NCI-H1694 (cell line): ENCODE measurements around the gene PDILT.
"Not testable (repeated sequence)": the region's sequence is repeated elsewhere in the genome, so short reads cannot be mapped to it uniquely, and the experiment has no call there.

Experiments
- DNase-seq: peaks from one replicate; lab custom pipeline; 2025; lab: John Stamatoyannopoulos, UW

PDILT gene

GRCh38 chr16:20321671-20322070 lies 82.9 kb downstream of the PDILT start:
- no peak for DNase-seq

GRCh38 chr16:20321051-20321450 lies 83.5 kb downstream of the PDILT start:
- DNase-seq, result not testable (repeated sequence)

- DNase-seq, result no peak
Observed at GRCh38 chr16:20320592-20320991, 83.9 kb downstream of the PDILT start.

GRCh38 chr16:20320178-20320577 lies 84.4 kb downstream of the PDILT start:
- DNase-seq, result no peak

- DNase-seq, result no peak
Observed at GRCh38 chr16:20319406-20319805, 85.1 kb downstream of the PDILT start.

GRCh38 chr16:20318437-20318836 lies 86.1 kb downstream of the PDILT start:
- no peak for DNase-seq

- no peak for DNase-seq
Observed at GRCh38 chr16:20318006-20318405, 86.5 kb downstream of the PDILT start.

- no peak for DNase-seq
Observed at GRCh38 chr16:20317117-20317516, 87.4 kb downstream of the PDILT start.

GRCh38 chr16:20316715-20317114 lies 87.8 kb downstream of the PDILT start:
- no peak for DNase-seq

GRCh38 chr16:20315764-20316163 lies 88.8 kb downstream of the PDILT start:
- no peak for DNase-seq

GRCh38 chr16:20314575-20314974 lies 90.0 kb downstream of the PDILT start:
- DNase-seq, result no peak

- no peak for DNase-seq
Observed at GRCh38 chr16:20313741-20314140, 90.8 kb downstream of the PDILT start.

- DNase-seq, result not testable (repeated sequence)
Observed at GRCh38 chr16:20312536-20313095, 91.9 kb downstream of the PDILT start.

GRCh38 chr16:20311548-20311947 lies 93.0 kb downstream of the PDILT start:
- no peak for DNase-seq

- no peak for DNase-seq
Observed at GRCh38 chr16:20310421-20311395, 93.8 kb downstream of the PDILT start.

GRCh38 chr16:20309786-20310185 lies 94.8 kb downstream of the PDILT start:
- DNase-seq, result no peak
